ENCODE data around the gene HDX.
"Not testable (repeated sequence)": the region's sequence is repeated elsewhere in the genome, so short reads cannot be mapped to it uniquely, and the experiment has no call there.

HDX gene

DNA sequence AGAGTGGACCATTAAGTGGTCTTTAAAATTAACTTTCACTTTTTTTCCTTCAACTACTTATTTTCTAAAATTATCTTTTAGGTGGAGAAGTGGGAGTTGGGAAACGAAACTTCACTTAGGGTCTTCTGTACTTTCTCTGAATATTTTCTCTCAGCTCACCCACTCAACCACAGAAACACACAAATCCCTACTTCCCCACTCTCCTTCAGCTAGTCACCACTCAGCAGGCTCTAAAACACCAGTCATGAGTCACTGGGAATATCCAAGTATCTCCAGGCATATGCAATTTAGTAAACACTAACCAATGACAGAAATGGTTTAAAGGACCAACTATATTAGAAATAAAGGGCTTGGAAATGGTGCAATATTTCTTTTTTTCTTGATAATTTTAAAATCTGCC is 161.3 kb downstream of the HDX start:
- no peak for DNase-seq (ENCODE audit: low read depth in 2 of 2, low spot score in 1 of 2)

DNA sequence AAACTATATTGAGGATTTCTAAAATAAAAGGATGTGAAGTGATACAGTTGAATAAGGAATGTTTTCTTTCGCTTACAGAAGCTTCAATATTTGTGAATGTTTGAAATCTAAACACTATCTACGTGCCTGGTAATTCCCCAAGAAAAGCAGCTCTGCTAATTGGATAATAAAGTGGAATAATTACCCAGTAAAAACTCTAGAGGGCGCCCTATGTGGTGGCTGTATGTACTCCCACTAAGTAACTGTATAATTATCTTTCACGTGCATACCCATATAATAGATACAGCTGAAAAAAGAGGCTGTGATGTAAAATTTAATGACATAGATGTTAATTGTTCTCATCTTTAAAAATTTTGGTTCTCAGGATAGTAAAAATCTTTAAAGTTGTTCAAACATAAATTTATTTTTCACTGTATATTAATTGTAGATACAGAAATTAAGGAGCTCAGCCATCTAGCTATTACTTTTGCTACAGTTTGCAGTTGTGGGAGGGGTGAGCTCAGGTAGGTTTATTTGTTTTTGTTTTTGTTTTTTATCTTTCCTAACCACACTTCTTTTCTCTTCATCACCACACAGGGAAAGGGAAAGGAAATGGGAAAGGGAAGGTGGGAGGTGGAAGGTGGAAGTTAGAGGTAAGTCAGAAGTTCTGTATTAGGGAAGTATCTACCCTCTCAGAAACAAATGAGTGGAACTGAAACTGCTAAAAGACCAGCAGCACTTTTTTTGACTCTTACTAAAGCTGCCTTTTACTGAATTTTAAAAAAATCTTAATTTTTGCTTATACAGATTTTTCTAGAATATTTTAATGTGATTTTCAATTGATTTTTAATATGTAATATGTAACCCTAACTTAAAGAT is 162.5 kb downstream of the HDX start:
- no peak for DNase-seq (ENCODE audit: low read depth in 2 of 2, low spot score in 1 of 2)

DNA sequence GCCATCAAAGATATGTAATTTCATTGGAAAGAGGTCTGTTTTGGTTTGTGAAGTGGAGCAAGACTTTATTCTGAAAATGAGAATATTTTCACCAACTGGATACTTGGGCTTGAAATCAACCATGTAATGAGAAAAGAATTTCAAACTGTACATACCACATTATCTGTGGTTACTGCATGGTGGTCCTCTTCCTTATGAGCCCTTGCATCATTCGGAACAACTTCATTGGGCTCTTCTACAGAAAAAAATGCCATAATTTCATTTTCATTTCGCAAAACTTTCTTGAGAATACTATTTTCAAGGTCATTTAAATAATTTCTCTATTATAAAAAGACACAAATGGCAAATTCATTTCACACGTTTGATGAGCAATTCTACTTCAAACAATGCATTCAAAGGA is 165.6 kb downstream of the HDX start:
- no peak for DNase-seq (ENCODE audit: low read depth in 2 of 2, low spot score in 1 of 2)

DNA sequence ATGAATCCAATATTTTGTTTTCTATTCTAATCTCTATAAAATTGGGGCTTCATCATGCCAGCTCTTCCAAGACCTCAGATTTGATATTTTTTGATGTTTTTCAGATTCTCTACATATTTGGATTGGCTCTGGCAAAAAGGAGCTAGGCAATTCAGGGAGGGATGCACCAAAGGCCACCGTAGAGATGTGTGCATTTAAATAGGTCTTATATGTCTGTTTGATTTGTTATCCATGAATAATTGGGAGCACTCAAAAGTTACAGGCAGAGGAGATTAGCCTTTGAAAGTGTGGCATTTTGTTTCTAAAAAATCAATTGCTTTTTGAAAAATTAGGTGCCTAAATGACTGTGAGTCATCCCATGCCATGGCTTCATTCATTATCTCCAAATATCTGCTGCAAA is 167.1 kb downstream of the HDX start:
- DNase-seq (ENCODE audit: low read depth in 2 of 2, low spot score in 1 of 2), result no peak

DNA sequence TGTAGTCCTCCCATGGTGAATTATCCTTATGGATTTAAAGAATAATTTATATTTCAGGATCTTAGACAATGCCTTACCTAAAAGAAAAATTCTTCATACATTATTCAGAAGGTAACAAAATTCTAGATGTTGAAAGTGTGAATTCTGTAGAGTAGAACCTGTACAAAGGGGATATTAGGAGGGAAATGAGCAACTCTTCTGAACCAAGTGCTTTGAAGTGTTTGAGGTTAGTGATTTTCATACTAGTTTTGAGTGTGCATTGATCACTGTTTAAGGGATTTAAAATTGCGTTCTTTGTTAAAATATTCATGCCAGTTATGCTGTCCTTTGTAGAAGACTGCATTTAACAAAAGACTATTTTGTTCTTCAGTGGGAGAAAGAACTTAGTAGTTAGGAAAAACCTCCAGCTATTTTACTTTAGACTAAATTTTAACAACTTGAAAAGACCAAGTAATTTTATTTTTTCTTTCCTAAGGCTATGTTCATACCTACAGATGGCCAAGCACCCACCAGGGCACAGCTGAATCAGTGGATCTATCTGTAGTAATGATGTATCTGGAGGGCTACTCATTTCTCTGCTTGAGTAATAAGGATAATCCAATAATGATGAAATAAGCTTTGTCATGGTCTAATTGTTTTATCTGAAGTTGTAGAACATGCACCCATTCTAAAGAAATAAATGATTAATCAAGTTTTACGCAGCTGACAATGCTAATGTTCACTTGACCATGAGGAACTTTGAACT is 180.0 kb downstream of the HDX start:
- DNase-seq (ENCODE audit: low read depth in 2 of 2, low spot score in 1 of 2), result no peak

DNA sequence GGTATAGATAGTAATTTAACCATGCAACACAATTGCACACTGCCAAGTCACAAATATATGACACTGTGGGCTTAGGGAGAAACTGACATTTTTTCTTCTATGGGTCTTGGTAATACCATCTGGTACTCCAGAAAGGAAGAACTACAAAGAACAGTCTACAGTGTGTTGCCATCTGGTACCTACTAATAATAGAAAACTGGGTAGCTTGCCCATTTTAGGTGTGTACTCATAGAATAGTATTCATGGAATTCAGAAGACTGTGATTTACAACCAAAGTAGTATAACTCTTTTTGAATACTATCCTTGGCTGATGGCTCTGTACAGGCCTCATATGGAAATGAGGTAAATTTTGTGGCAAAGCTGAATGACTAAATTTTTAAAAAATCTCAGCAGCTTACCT is 181.6 kb downstream of the HDX start:
- no peak for DNase-seq (ENCODE audit: low read depth in 2 of 2, low spot score in 1 of 2)

DNA sequence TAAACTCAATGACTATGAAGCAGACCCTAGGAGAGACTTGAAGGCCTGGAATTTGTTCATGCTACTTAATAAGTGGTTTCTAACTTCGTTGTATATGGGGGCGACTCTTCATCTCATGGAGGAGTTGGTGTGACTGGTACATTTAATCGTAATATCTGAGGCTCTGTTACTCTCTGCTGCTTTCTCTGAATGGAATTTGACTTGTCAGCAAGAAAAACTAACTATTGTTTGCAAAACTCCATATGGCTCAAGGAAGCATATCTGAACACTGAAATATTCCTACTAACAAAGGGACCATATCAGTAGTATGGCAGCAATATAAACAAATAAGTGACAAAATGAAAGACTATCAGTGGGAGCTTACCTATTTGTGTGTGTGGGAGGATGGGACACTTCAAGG is 182.2 kb downstream of the HDX start:
- no peak for DNase-seq (ENCODE audit: low read depth in 2 of 2, low spot score in 1 of 2)

DNA sequence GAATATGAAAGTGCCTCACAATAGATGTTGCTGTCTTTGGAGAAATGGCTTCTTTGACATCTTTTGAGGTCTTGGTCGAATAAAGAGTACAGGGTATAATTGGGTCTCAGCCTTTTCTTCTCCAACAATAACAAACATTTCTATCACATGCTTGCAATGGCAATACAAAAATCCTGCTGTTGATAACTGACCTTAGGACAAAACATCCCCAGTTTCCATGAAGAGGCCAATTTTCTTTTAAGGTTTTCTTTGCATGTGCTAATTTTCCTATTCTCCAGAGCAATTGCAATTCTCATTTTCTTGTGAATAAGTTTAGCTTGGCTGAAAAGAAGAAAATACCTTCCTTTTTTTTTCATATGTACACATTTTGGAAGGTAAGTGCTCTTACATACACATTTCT is 183.6 kb downstream of the HDX start:
- no peak for DNase-seq (ENCODE audit: low read depth in 2 of 2, low spot score in 1 of 2)

DNA sequence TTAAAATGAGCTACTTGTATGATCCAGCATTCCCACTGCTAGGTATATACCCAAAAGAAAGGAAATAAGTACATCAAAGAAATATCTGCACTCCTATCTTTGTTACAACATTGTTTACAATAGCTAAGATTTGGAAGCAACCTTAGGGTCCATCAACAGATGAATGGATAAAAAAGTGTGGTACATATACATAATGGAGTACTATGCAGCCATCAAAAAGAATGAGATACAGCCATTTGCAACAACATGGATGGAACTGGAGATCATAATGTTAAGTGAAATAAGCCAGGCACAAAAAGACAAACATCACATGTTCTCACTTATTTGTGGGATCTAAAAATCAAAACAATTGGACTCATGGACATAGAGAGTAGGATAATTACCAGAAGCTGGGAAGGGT is 186.3 kb downstream of the HDX start:
- DNase-seq (ENCODE audit: low read depth in 2 of 2, low spot score in 1 of 2), result not testable (repeated sequence)

Measured in stimulated activated CD8-positive, alpha-beta memory T cell treated with anti-CD3 and anti-CD28 coated beads, Interleukin-4, amount 100 ng/mL, for 4 hours (primary cell).